HepG2 (cell line): ENCODE measurements around the gene TRAF4. TPM values are rescaled to one million over a fixed set of nuclear protein-coding genes. Genes with fewer than 3 reads are reported as not detected.

Experiments
- BCL3 ChIP-seq: sonication (generic); formaldehyde crosslinking; IDR thresholded peaks from 2 replicates; pipeline ENCODE4 v1.5.1; 2020; ENCODE audit warnings: mild to moderate bottlenecking, missing genetic modification reagents, moderate library complexity
- BCL6 ChIP-seq: IDR thresholded peaks from 2 replicates; pipeline ENCODE4 v1.6.1; 2016; ENCODE audit warnings: missing genetic modification reagents, missing compliant biosample characterization
- HOXA7 ChIP-seq: sonication (generic); formaldehyde crosslinking; IDR thresholded peaks from 2 replicates; pipeline ENCODE4 v1.8.1; 2022; ENCODE audit warnings: mild to moderate bottlenecking, missing genetic modification reagents, moderate library complexity
- JARID2 ChIP-seq: sonication (generic); formaldehyde crosslinking; IDR thresholded peaks from 2 replicates; pipeline ENCODE4 v1.8.1; 2023; ENCODE audit warnings: missing genetic modification reagents, inconsistent platforms; ENCODE audit not compliant: insufficient replicate concordance
- JUND ChIP-seq: sonication (generic); formaldehyde crosslinking; IDR thresholded peaks from 2 replicates; pipeline ENCODE4 v1.8.0; 2022; ENCODE audit warnings: mild to moderate bottlenecking, missing genetic modification reagents
- MED13 ChIP-seq: sonication (generic); formaldehyde crosslinking; IDR thresholded peaks from 2 replicates; pipeline ENCODE4 v1.5.0; 2020; ENCODE audit warnings: missing genetic modification reagents
- PAX8 ChIP-seq: sonication (generic); formaldehyde crosslinking; IDR thresholded peaks from 2 replicates; pipeline ENCODE4 v1.8.0; 2022; ENCODE audit warnings: mild to moderate bottlenecking, missing genetic modification reagents, borderline replicate concordance
- PCBP1 ChIP-seq: fragments of 200-400 bp; formaldehyde crosslinking; IDR thresholded peaks from 2 replicates; pipeline ENCODE4 v1.6.1; 2017; ENCODE audit warnings: mild to moderate bottlenecking, low read depth, low read length, borderline replicate concordance
- PRPF4 ChIP-seq: fragments of 200-400 bp; formaldehyde crosslinking; IDR thresholded peaks from 2 replicates; pipeline ENCODE4 v1.6.1; 2016; ENCODE audit warnings: low read length, low read depth; ENCODE audit not compliant: poor library complexity, severe bottlenecking
- SMARCE1 ChIP-seq: fragments of 450-650 bp; IDR thresholded peaks from 2 replicates; pipeline ENCODE4 v1.6.1; 2017; ENCODE audit warnings: borderline replicate concordance
- TEAD3 ChIP-seq: optimal IDR thresholded peaks from 2 replicates; pipeline ENCODE3; 2016; ENCODE audit warnings: borderline replicate concordance
- ZFP41 ChIP-seq: sonication (generic); formaldehyde crosslinking; IDR thresholded peaks from 2 replicates; pipeline ENCODE4 v1.4.0; 2020; ENCODE audit warnings: mild to moderate bottlenecking, missing genetic modification reagents, borderline replicate concordance
- ZNF235 ChIP-seq: sonication (generic); formaldehyde crosslinking; IDR thresholded peaks from 2 replicates; pipeline ENCODE4 v1.8.1; 2023; ENCODE audit warnings: mild to moderate bottlenecking, missing genetic modification reagents, borderline replicate concordance
- ZNF292 ChIP-seq: sonication (generic); formaldehyde crosslinking; IDR thresholded peaks from 2 replicates; pipeline ENCODE4 v1.8.1; 2022; ENCODE audit warnings: mild to moderate bottlenecking, low read depth, missing genetic modification reagents, borderline replicate concordance
- ZNF329 ChIP-seq: sonication (generic); formaldehyde crosslinking; IDR thresholded peaks from 2 replicates; pipeline ENCODE4 v1.9.0; 2021; ENCODE audit warnings: low read depth, mild to moderate bottlenecking, missing genetic modification reagents
- ZNF496 ChIP-seq: sonication (generic); formaldehyde crosslinking; IDR thresholded peaks from 2 replicates; pipeline ENCODE4 v1.8.1; 2023; ENCODE audit warnings: mild to moderate bottlenecking, moderate library complexity, missing genetic modification reagents; ENCODE audit not compliant: insufficient replicate concordance
- ZNF550 ChIP-seq: sonication (generic); formaldehyde crosslinking; IDR thresholded peaks from 2 replicates; pipeline ENCODE4 v1.4.0; 2020; ENCODE audit warnings: mild to moderate bottlenecking, missing genetic modification reagents, borderline replicate concordance
- ZNF598 ChIP-seq: sonication (generic); formaldehyde crosslinking; IDR thresholded peaks from 2 replicates; pipeline ENCODE4 v1.5.1; 2020; ENCODE audit warnings: mild to moderate bottlenecking, missing genetic modification reagents, borderline replicate concordance
- ZNF878 ChIP-seq: sonication (generic); formaldehyde crosslinking; IDR thresholded peaks from 2 replicates; pipeline ENCODE4 v1.8.1; 2023; ENCODE audit warnings: mild to moderate bottlenecking, missing genetic modification reagents, moderate library complexity
- polyA plus RNA-seq, 8 experiments: library from polyadenylated mRNA; depleted of rRNA in 3 of 8; stranded (reverse) in 7 of 8; unstranded in 1 of 8; fragments of >200 nt; fragmentation: Illumina TruSeq in 4 of 8; extraction: Trizol in 4 of 8; gene quantifications; 2 replicates each; pipeline versions ENCODE4 v1.2.1 to v1.2.3, GENCODE V29; 2011 to 2016; ENCODE audit warnings: low read depth in 4 of 8, missing spikeins in 1 of 8, mixed read lengths in 1 of 8; ENCODE audit not compliant: insufficient read depth in 1 of 8
- total RNA-seq, 5 experiments: library from RNA; depleted of rRNA; stranded (reverse); fragments of >200 nt; fragmentation: Illumina TruSeq; extraction: Trizol; gene quantifications; 2 replicates each; pipeline ENCODE4 v1.2.3, GENCODE V29; 2016; ENCODE audit warnings: low read depth in 1 of 5
- TF ChIP-seq, protein P1 (sequence below): sonication (generic); formaldehyde crosslinking; IDR thresholded peaks from 2 replicates; pipeline ENCODE4 v1.4.0; 2020; ENCODE audit warnings: low read depth, mild to moderate bottlenecking, missing genetic modification reagents
- TF ChIP-seq, protein P2 (sequence below): sonication (generic); formaldehyde crosslinking; IDR thresholded peaks from 2 replicates; pipeline ENCODE4 v1.5.0; 2020; ENCODE audit warnings: missing genetic modification reagents
- TF ChIP-seq, protein P3 (sequence below): sonication (generic); formaldehyde crosslinking; IDR thresholded peaks from 2 replicates; pipeline ENCODE4 v1.8.0; 2022; ENCODE audit warnings: mild to moderate bottlenecking, missing genetic modification reagents, borderline replicate concordance

The TRAF4 gene
- total and polyA plus RNA-seq, 2 of the 13 experiments (the other 11 are each of a cell fraction or from before 2014, with no cell fraction given) = 86.0 to 89.9 TPM

- no peak for TF ChIP-seq BCL6 (CRISPR knock-in tag)
- TF ChIP-seq ZNF329 = no peak; the same call in 1 of the 2 replicates
- TF ChIP-seq ZNF878 (CRISPR knock-in tag) = no peak
- TF ChIP-seq JARID2 = no peak
- TF ChIP-seq ZNF496 (CRISPR knock-in tag) = no peak
- TF ChIP-seq ZNF235 (CRISPR knock-in tag) = 0 out of 2 replicates have a peak, but pooled peaks have one; percentile 51
- TF ChIP-seq ZNF598 (CRISPR knock-in tag) = peak; percentile 69; the same call in 1 of the 2 replicates
- no peak for TF ChIP-seq MED13 (CRISPR knock-in tag)
- TF ChIP-seq ZFP41 (CRISPR knock-in tag) = no peak
- 0 out of 2 replicates have a peak, but pooled peaks have one; percentile 81 for TF ChIP-seq PCBP1
- TF ChIP-seq ZNF550 (CRISPR knock-in tag) = 0 out of 2 replicates have a peak, but pooled peaks have one; percentile 40
- peak; percentile 76; the same call in 1 of the 2 replicates for TF ChIP-seq BCL3 (CRISPR knock-in tag)
- TF ChIP-seq, protein P1, sequence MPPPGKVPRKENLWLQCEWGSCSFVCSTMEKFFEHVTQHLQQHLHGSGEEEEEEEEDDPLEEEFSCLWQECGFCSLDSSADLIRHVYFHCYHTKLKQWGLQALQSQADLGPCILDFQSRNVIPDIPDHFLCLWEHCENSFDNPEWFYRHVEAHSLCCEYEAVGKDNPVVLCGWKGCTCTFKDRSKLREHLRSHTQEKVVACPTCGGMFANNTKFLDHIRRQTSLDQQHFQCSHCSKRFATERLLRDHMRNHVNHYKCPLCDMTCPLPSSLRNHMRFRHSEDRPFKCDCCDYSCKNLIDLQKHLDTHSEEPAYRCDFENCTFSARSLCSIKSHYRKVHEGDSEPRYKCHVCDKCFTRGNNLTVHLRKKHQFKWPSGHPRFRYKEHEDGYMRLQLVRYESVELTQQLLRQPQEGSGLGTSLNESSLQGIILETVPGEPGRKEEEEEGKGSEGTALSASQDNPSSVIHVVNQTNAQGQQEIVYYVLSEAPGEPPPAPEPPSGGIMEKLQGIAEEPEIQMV (CRISPR knock-in tag) = peak; percentile 27; the same call in 1 of the 2 replicates
- no peak for TF ChIP-seq HOXA7 (CRISPR knock-in tag)
- no peak for TF ChIP-seq JUND (CRISPR knock-in tag)
- no peak for TF ChIP-seq PAX8 (CRISPR knock-in tag)
- TF ChIP-seq SMARCE1 = no peak
- peak; percentile 81 for TF ChIP-seq TEAD3 (CRISPR knock-in tag)
- TF ChIP-seq, protein P2, sequence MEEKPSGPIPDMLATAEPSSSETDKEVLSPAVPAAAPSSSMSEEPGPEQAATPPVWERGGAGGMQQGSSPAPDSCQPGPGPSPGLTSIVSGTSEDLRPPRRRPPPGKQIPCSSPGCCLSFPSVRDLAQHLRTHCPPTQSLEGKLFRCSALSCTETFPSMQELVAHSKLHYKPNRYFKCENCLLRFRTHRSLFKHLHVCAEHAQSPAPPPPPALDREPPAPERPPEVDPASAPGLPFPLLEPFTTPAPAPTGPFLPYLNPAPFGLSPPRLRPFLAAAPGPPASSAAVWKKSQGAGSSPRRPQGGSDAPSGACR = no peak
- TF ChIP-seq PRPF4 = no peak
- TF ChIP-seq, protein P3, sequence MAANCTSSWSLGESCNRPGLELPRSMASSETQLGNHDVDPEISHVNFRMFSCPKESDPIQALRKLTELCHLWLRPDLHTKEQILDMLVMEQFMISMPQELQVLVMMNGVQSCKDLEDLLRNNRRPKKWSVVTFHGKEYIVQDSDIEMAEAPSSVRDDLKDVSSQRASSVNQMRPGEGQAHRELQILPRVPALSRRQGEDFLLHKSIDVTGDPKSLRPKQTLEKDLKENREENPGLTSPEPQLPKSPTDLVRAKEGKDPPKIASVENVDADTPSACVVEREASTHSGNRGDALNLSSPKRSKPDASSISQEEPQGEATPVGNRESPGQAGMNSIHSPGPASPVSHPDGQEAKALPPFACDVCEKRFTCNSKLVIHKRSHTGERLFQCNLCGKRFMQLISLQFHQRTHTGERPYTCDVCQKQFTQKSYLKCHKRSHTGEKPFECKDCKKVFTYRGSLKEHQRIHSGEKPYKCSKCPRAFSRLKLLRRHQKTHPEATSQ = no peak
- TF ChIP-seq ZNF292 (CRISPR knock-in tag) = no peak
Measured at GRCh38 chr17:28710861-28711722, 32.7 kb upstream of the TRAF4 start (continued).
